NCI-H1417 (cell line): Measurements from ENCODE around the gene GSTK1.
A peak's percentile ranks its signal among the peaks of the same experiment; 100 is the strongest.

ENCODE experiments used
- DNase-seq, 3 experiments: peaks; one replicate each; lab custom pipeline; 2025; lab: John Stamatoyannopoulos, UW

Gene GSTK1

DNA sequence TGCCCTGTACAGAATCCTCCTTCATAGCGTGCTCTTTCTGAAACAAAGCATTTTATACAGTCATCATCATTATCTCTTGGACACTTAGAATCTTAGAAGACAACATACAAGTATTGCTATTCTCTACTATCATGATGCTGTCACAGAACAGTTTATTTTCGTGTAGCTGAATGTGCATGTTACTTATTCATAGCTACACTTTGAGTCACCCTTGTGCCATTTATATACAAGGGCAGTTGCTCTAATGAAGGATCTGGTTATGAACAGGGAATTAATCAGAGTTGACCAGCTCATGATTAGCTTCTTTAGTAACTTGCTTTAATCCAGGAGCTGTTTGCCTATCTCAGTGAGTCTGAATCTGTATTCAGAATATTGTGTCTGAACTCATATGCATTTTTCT lies 36.1 kb downstream of the GSTK1 start:
- DNase-seq, result no peak

- DNase-seq, result peak in 2 of 3 experiments; percentile 12 to 14
Observed at GRCh38 chr7:143299840-143300239, 36.6 kb downstream of the GSTK1 start.

- no peak for DNase-seq
Observed at GRCh38 chr7:143300959-143301935, 38.0 kb downstream of the GSTK1 start.

- no peak for DNase-seq
Observed at GRCh38 chr7:143303733-143304132, 40.5 kb downstream of the GSTK1 start.

DNA sequence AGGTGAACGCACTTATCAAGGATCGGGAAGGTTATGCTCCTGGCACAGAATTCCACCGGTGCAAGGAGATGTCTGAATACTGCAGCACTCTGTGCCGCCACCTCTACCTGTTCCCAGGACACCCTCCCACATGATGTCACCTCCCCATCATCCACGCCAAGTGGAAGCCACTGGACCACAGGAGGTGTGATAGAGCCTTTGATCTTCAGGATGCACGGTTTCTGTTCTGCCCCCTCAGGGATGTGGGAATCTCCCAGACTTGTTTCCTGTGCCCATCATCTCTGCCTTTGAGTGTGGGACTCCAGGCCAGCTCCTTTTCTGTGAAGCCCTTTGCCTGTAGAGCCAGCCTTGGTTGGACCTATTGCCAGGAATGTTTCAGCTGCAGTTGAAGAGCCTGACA lies 41.7 kb downstream of the GSTK1 start:
- DNase-seq, result no peak

DNA sequence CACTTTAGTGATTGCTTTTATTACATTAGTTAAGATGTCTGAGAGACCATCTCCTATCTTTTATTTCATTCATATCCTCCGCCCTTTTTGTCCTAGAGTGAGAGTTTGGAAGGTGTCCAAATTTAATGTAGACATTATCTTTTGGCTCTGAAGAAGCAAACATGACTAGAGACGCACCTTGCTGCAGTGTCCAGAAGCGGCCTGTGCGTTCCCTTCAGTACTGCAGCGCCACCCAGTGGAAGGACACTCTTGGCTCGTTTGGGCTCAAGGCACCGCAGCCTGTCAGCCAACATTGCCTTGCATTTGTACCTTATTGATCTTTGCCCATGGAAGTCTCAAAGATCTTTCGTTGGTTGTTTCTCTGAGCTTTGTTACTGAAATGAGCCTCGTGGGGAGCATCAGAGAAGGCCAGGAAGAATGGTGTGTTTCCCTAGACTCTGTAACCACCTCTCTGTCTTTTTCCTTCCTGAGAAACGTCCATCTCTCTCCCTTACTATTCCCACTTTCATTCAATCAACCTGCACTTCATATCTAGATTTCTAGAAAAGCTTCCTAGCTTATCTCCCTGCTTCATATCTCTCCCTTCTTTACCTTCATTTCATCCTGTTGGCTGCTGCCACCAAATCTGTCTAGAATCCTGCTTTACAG lies 42.3 kb downstream of the GSTK1 start:
- DNase-seq, result peak in 1 of 3 experiments; percentile 28

GRCh38 chr7:143308632-143309031 lies 45.4 kb downstream of the GSTK1 start:
- no peak for DNase-seq

DNA sequence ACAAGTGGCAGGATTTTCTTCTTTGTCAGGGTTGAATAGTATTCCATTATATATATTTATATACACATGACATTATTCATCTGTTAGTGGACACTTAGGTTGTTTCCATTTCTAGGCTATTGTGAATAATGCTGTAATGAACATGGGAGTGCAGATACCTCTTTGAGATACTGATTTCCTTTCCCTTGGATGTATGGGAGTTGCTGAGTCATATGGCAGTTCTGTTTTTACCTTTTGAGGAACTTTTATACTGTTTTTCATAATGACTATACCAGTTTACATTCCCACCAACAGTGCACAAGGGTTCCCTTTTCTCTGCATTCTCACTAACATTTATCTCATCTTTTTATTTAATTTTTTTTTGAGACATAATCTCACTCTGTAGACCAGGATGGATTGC lies 50.9 kb downstream of the GSTK1 start:
- DNase-seq, result no peak

DNA sequence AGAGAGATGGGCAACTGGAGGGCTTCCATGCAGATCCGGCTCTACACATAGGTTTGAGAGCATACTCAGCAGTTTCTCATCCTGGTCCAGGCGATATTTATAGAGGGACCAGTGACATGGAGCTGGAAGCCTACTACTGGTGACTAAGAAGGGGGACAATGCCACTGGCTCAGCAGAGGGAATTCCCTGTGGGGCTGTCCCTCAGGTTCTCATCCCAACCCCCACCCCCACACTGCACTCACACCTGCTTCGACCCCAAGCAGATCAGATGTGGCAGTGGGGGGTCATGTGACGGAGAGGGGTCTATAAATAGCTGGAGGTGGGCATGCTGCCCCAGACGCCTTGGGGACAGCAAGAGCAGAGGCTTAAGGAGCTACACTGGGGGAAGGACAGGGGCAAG lies 52.5 kb downstream of the GSTK1 start, which contains the start of gene CLCN1:
Gene CLCN1 (plus strand): TSS at position 336 of the 400 bp plus-strand sequence. CDS start 102 bp downstream, outside the sequence.
- DNase-seq, result no peak

GRCh38 chr7:143316492-143316891 lies 53.3 kb downstream of the GSTK1 start:
- no peak for DNase-seq

DNA sequence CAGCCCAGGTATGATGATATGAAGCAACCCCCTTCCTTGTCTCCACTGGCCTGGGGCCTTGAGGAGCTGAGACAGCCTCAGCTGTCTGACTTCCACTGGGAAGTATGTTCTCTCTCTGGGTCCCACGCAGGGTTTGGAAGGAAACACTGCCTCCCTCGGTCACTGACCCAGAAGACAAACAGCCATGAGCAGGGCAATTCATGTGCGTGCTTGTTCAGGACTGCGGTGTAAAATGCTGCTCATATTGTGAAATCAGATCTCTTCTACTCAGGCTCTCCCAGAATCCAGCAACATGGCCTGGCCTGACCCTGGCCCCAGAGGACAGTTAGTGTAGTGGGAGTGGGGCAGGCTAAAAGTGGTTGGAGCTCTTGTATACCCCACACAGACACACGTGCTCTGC lies 55.4 kb downstream of the GSTK1 start:
- DNase-seq, result no peak
